HEK293 (cell line): ENCODE results near the gene BLOC1S1.

ENCODE experiments used
- CTCF ChIA-PET: fragments of 350-600 bp; formaldehyde crosslinking; extraction: SDS; loops from one replicate; lab custom pipeline; 2021; ENCODE audit warnings: antibody characterized with exemption; lab: Yijun Ruan, JAX
- POLR2A ChIA-PET: fragments of 300-600 bp; formaldehyde crosslinking; extraction: SDS; loops from one replicate; lab custom pipeline; 2020; ENCODE audit warnings: antibody characterized with exemption, inconsistent platforms; lab: Yijun Ruan, JAX
- H3K27ac ChIP-seq: fragments of 200-500 bp; sonication (Bioruptor generic); 2 replicates; pipeline ENCODE4 v1.5.1; 2014; ENCODE audit warnings: low read depth, low read length, control low read depth, inconsistent platforms; ENCODE audit errors: extremely low read depth
- H3K36me3 ChIP-seq, 2 experiments: fragments of 200-500 bp in 1 of 2; sonication (Bioruptor generic) in 1 of 2; 1 replicate in 1 of 2; 2 replicates in 1 of 2; pipeline ENCODE4 v1.5.1; 2014 to 2017; ENCODE audit warnings: inconsistent platforms in 2 of 2, low read length in 2 of 2; ENCODE audit not compliant: control insufficient read depth in 2 of 2, insufficient read depth in 1 of 2
- H3K4me1 ChIP-seq: fragments of 200-500 bp; sonication (Bioruptor generic); 2 replicates; pipeline ENCODE4 v1.5.1; 2014; ENCODE audit warnings: mild to moderate bottlenecking, low read length, inconsistent platforms; ENCODE audit not compliant: control insufficient read depth, insufficient read depth
- H3K4me3 ChIP-seq: 2 replicates; pipeline ENCODE4 v1.5.1; 2011; ENCODE audit warnings: low read depth, mild to moderate bottlenecking, control low read depth, low read length, moderate library complexity
- H3K9me3 ChIP-seq: fragments of 200-500 bp; sonication (Bioruptor generic); 2 replicates; pipeline ENCODE4 v1.5.1; 2014; ENCODE audit warnings: low read depth, low read length, inconsistent platforms; ENCODE audit not compliant: control insufficient read depth, insufficient read depth
- BCL11A ChIP-seq: fragments of 450-650 bp; formaldehyde crosslinking; IDR thresholded peaks from 2 replicates; pipeline ENCODE4 v1.5.1; 2016; ENCODE audit warnings: low read depth, missing biosample characterization, missing genetic modification characterization
- KLF7 ChIP-seq: fragments of 450-650 bp; formaldehyde crosslinking; IDR thresholded peaks from 2 replicates; pipeline ENCODE4 v1.5.1; 2016; ENCODE audit warnings: missing biosample characterization, missing genetic modification characterization, borderline replicate concordance
- SALL2 ChIP-seq: fragments of 450-650 bp; formaldehyde crosslinking; IDR thresholded peaks from 2 replicates; pipeline ENCODE4 v1.5.0; 2017; ENCODE audit warnings: missing biosample characterization, mild to moderate bottlenecking, missing genetic modification characterization, borderline replicate concordance
- SP7 ChIP-seq: fragments of 450-650 bp; formaldehyde crosslinking; IDR thresholded peaks from 2 replicates; pipeline ENCODE4 v1.5.1; 2016; ENCODE audit warnings: missing biosample characterization, missing genetic modification characterization
- ZBTB7A ChIP-seq: fragments of 450-650 bp; formaldehyde crosslinking; IDR thresholded peaks from 2 replicates; pipeline ENCODE4 v1.5.1; 2016; ENCODE audit warnings: low read depth, missing biosample characterization, missing genetic modification characterization
- ZNF157 ChIP-seq: fragments of 450-650 bp; formaldehyde crosslinking; IDR thresholded peaks from 2 replicates; pipeline ENCODE4 v1.5.1; 2016; ENCODE audit warnings: missing biosample characterization, missing genetic modification characterization
- ZNF174 ChIP-seq: fragments of 450-650 bp; formaldehyde crosslinking; IDR thresholded peaks from 2 replicates; pipeline ENCODE4 v1.5.0; 2017; ENCODE audit warnings: missing biosample characterization, mild to moderate bottlenecking, missing genetic modification characterization
- ZNF184 ChIP-seq: fragments of 450-650 bp; IDR thresholded peaks from 2 replicates; pipeline ENCODE4 v1.5.1; 2018; ENCODE audit warnings: missing biosample characterization, mild to moderate bottlenecking, missing genetic modification characterization
- ZNF416 ChIP-seq: fragments of 450-650 bp; formaldehyde crosslinking; IDR thresholded peaks from 2 replicates; pipeline ENCODE4 v1.5.1; 2016; ENCODE audit warnings: missing biosample characterization, missing genetic modification characterization
- ZNF423 ChIP-seq: fragments of 450-650 bp; formaldehyde crosslinking; IDR thresholded peaks from 2 replicates; pipeline ENCODE4 v1.5.1; 2016; ENCODE audit warnings: missing biosample characterization, missing genetic modification characterization
- ZNF510 ChIP-seq: fragments of 450-650 bp; formaldehyde crosslinking; IDR thresholded peaks from 2 replicates; pipeline ENCODE4 v1.5.1; 2018; ENCODE audit warnings: mild to moderate bottlenecking, missing genetic modification characterization, missing biosample characterization; ENCODE audit not compliant: insufficient replicate concordance
- ZNF530 ChIP-seq: fragments of 450-650 bp; formaldehyde crosslinking; IDR thresholded peaks from 2 replicates; pipeline ENCODE4 v1.5.1; 2016; ENCODE audit warnings: low read depth, missing biosample characterization, missing genetic modification characterization
- ZNF701 ChIP-seq: fragments of 450-650 bp; formaldehyde crosslinking; IDR thresholded peaks from 2 replicates; pipeline ENCODE4 v1.5.1; 2016; ENCODE audit warnings: missing biosample characterization, missing genetic modification characterization
- ZSCAN30 ChIP-seq: fragments of 450-650 bp; IDR thresholded peaks from 2 replicates; pipeline ENCODE4 v1.5.1; 2018; ENCODE audit warnings: missing biosample characterization, mild to moderate bottlenecking, missing genetic modification characterization, moderate library complexity
- TF ChIP-seq, protein P1 (sequence below): fragments of 450-650 bp; formaldehyde crosslinking; IDR thresholded peaks from 2 replicates; pipeline ENCODE4 v1.5.1; 2016; ENCODE audit warnings: missing biosample characterization, missing genetic modification characterization
- TF ChIP-seq, protein P2 (sequence below): fragments of 450-650 bp; formaldehyde crosslinking; IDR thresholded peaks from 2 replicates; pipeline ENCODE4 v1.5.1; 2017; ENCODE audit warnings: missing biosample characterization, missing genetic modification characterization
- TF ChIP-seq, protein P3 (sequence below): fragments of 450-650 bp; formaldehyde crosslinking; IDR thresholded peaks from 2 replicates; pipeline ENCODE4 v1.5.1; 2016; ENCODE audit warnings: missing biosample characterization, missing genetic modification characterization
- TF ChIP-seq, protein P4 (sequence below): fragments of 450-650 bp; formaldehyde crosslinking; IDR thresholded peaks from 2 replicates; pipeline ENCODE4 v1.5.1; 2016; ENCODE audit warnings: missing biosample characterization, missing genetic modification characterization
- TF ChIP-seq, protein P5 (sequence below): fragments of 450-650 bp; formaldehyde crosslinking; IDR thresholded peaks from 2 replicates; pipeline ENCODE4 v1.5.1; 2016; ENCODE audit warnings: missing biosample characterization, missing genetic modification characterization
- TF ChIP-seq, protein P6 (sequence below): fragments of 450-650 bp; formaldehyde crosslinking; IDR thresholded peaks from 2 replicates; pipeline ENCODE4 v1.5.1; 2016; ENCODE audit warnings: missing biosample characterization, missing genetic modification characterization

BLOC1S1 gene

DNA sequence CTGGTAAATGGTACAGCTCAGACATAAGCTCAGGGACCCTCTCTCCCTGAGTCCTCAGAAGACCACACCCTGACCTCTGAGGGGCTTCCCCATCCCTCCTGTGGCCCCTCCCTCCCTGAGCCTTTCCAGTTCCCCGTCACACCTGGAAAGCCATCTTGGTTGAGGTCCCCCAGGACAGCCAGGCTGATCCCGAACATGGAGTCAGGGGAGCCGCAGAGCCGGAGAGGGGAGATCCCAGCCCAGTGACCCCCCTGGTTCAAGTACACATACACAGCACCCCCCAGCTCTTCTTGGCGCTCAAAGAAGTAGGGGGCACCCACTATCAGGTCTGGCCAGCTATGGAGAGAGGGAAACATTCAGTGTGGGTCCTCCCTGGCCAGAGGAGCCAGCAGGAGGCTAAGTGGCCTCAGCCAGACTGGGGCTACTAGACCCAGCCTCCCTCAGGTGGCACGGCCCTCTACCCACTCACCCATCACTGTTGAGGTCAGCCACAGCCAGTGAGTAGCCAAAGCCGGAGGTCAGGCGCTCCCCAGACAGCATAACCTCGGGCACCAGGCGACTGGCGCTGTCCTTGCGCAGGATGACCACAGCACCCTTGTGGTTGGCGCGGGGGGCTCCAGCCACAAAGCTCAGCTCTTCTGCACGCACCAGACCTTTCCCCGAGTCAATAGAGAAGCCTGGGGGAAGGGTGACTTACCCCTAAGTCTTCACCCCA lies 17.4 kb upstream of the BLOC1S1 start:
- Histone ChIP-seq H3K9me3 (no peaks in the 10 kb centered on the region), H3K27ac (no peak overlapping the region), H3K36me3 (peaks cover 0 to 6% of the 10 kb centered on the region in 2 experiments; a peak in 1 of 3 replicates), H3K4me1 (no peaks in the 10 kb centered on the region), H3K4me3 (no peak overlapping the region)
- TF ChIP-seq SP7 (tag by site-specific recombination) (no peak), ZNF530 (tag by site-specific recombination) (no peak)
- TF ChIP-seq, protein P1, sequence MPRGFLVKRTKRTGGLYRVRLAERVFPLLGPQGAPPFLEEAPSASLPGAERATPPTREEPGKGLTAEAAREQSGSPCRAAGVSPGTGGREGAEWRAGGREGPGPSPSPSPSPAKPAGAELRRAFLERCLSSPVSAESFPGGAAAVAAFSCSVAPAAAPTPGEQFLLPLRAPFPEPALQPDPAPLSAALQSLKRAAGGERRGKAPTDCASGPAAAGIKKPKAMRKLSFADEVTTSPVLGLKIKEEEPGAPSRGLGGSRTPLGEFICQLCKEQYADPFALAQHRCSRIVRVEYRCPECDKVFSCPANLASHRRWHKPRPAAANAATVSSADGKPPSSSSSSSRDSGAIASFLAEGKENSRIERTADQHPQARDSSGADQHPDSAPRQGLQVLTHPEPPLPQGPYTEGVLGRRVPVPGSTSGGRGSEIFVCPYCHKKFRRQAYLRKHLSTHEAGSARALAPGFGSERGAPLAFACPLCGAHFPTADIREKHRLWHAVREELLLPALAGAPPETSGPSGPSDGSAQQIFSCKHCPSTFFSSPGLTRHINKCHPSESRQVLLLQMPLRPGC (tag by site-specific recombination) = no peak
- CTCF ChIA-PET = interaction anchor here (0.7 to 1.1 kb wide), 2 partner anchors 16 to 939 kb away, joined by 4 read pairs; a partner anchor contains a TSS
- POLR2A ChIA-PET = interaction anchor here (0.8 kb wide), 1 partner anchor 31 kb away, joined by 3 read pairs; the partner anchor contains the start of gene CD63

DNA sequence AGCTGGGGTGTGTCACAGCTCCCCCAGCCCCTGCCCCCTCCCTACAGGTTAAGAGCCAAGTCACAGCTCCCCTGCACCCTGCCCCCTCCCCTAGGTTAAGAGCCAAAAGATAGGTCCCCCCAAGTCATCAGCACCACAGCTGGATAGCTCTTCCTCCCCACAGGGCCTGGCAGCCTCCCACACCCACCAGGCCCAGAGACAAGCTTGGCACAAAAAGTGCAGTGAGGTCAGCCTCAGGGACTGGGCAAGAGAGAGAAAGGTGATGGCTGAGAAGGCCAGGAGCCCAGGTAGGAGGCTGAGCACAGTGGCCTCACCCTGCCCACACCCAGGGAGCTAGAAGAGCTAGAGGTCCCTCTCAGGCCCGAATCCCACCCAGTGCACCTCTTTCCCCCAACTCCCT lies 16.9 kb upstream of the BLOC1S1 start:
- Histone ChIP-seq H3K4me3 (no peak overlapping the region), H3K27ac (no peak overlapping the region), H3K36me3 (peaks cover 0 to 3% of the 10 kb centered on the region in 2 experiments; a peak in 1 of 3 replicates), H3K9me3 (no peaks in the 10 kb centered on the region), H3K4me1 (no peaks in the 10 kb centered on the region)
- ChIA-PET POLR2A (interaction anchor here (0.8 kb wide), 1 partner anchor 30 kb away, joined by 3 read pairs; the partner anchor contains the start of gene CD63), CTCF (interaction anchor here (0.7 to 1.1 kb wide), 2 partner anchors 17 to 938 kb away, joined by 4 read pairs; a partner anchor contains a TSS)
- TF ChIP-seq ZBTB7A (tag by site-specific recombination) = no peak
- no peak for TF ChIP-seq BCL11A
- TF ChIP-seq ZNF184 (tag by site-specific recombination) = no peak
- TF ChIP-seq ZNF174 (tag by site-specific recombination) = no peak
- TF ChIP-seq KLF7 (tag by site-specific recombination) = no peak
- TF ChIP-seq ZNF510 = no peak
- TF ChIP-seq ZNF416 (tag by site-specific recombination) = no peak
- TF ChIP-seq, protein P2, sequence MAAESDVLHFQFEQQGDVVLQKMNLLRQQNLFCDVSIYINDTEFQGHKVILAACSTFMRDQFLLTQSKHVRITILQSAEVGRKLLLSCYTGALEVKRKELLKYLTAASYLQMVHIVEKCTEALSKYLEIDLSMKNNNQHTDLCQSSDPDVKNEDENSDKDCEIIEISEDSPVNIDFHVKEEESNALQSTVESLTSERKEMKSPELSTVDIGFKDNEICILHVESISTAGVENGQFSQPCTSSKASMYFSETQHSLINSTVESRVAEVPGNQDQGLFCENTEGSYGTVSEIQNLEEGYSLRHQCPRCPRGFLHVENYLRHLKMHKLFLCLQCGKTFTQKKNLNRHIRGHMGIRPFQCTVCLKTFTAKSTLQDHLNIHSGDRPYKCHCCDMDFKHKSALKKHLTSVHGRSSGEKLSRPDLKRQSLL (tag by site-specific recombination) = no peak
- TF ChIP-seq, protein P3, sequence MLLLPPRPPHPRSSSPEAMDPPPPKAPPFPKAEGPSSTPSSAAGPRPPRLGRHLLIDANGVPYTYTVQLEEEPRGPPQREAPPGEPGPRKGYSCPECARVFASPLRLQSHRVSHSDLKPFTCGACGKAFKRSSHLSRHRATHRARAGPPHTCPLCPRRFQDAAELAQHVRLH = no peak
- TF ChIP-seq, protein P4, sequence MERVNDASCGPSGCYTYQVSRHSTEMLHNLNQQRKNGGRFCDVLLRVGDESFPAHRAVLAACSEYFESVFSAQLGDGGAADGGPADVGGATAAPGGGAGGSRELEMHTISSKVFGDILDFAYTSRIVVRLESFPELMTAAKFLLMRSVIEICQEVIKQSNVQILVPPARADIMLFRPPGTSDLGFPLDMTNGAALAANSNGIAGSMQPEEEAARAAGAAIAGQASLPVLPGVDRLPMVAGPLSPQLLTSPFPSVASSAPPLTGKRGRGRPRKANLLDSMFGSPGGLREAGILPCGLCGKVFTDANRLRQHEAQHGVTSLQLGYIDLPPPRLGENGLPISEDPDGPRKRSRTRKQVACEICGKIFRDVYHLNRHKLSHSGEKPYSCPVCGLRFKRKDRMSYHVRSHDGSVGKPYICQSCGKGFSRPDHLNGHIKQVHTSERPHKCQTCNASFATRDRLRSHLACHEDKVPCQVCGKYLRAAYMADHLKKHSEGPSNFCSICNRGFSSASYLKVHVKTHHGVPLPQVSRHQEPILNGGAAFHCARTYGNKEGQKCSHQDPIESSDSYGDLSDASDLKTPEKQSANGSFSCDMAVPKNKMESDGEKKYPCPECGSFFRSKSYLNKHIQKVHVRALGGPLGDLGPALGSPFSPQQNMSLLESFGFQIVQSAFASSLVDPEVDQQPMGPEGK (tag by site-specific recombination) = no peak
- TF ChIP-seq ZNF423 (tag by site-specific recombination) = no peak
- TF ChIP-seq, protein P5, sequence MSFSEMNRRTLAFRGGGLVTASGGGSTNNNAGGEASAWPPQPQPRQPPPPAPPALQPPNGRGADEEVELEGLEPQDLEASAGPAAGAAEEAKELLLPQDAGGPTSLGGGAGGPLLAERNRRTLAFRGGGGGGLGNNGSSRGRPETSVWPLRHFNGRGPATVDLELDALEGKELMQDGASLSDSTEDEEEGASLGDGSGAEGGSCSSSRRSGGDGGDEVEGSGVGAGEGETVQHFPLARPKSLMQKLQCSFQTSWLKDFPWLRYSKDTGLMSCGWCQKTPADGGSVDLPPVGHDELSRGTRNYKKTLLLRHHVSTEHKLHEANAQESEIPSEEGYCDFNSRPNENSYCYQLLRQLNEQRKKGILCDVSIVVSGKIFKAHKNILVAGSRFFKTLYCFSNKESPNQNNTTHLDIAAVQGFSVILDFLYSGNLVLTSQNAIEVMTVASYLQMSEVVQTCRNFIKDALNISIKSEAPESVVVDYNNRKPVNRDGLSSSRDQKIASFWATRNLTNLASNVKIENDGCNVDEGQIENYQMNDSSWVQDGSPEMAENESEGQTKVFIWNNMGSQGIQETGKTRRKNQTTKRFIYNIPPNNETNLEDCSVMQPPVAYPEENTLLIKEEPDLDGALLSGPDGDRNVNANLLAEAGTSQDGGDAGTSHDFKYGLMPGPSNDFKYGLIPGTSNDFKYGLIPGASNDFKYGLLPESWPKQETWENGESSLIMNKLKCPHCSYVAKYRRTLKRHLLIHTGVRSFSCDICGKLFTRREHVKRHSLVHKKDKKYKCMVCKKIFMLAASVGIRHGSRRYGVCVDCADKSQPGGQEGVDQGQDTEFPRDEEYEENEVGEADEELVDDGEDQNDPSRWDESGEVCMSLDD (tag by site-specific recombination) = no peak
- TF ChIP-seq ZNF157 = no peak
- TF ChIP-seq SALL2 (tag by site-specific recombination) = no peak
- TF ChIP-seq, protein P6, sequence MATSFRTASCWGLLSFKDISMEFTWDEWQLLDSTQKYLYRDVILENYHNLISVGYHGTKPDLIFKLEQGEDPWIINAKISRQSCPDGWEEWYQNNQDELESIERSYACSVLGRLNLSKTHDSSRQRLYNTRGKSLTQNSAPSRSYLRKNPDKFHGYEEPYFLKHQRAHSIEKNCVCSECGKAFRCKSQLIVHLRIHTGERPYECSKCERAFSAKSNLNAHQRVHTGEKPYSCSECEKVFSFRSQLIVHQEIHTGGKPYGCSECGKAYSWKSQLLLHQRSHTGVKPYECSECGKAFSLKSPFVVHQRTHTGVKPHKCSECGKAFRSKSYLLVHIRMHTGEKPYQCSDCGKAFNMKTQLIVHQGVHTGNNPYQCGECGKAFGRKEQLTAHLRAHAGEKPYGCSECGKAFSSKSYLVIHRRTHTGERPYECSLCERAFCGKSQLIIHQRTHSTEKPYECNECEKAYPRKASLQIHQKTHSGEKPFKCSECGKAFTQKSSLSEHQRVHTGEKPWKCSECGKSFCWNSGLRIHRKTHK (tag by site-specific recombination) = no peak
- no peak for TF ChIP-seq ZNF701
- no peak for TF ChIP-seq ZSCAN30 (tag by site-specific recombination)
